LoVo (cell line): ENCODE measurements around the gene TBC1D28.
"Not testable (repeated sequence)": the region's sequence is repeated elsewhere in the genome, so short reads cannot be mapped to it uniquely, and the experiment has no call there.

Experiments
- DNase-seq: peaks from one replicate; pipeline ENCODE4 v3.0.0-alpha.2; 2016; ENCODE audit warnings: low spot score

TBC1D28 gene

DNA sequence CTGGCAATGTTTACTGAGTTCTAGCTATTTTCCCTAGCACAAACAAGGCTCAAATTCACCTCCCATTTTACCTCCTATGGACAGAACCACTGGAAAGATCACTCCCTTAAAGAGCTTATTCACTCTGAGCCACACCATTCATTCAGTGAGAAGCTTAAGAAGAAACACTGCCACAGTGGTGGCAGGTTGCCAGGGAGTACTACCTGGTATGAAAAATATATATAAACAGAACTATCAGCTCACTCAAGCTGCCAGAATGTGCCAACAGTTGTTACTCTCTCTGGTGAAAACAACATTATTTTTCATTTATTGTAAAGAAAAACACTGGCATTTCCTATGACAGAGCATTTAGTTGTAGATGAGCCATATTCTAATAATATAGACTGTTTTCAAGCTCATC lies 31.2 kb downstream of the TBC1D28 start:
- DNase-seq: not testable (repeated sequence)

DNA sequence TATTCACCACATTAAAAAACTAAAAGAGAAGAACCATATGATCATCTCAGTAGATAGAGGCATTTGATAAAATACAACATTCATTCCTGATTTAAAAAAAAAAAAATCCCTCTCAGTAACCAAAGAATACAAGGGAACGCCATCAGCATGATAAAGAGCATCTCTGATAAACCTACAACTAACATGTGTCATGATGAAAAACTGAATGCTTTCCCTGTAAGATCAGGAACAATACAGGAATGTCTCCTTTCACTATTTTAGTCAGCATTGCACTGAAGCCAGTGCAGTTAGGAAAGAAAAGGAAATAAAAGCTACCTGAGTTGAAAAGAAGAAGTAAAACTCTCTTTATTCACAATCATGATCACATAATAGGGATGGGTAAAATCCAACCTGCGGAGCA lies 51.1 kb downstream of the TBC1D28 start:
- not testable (repeated sequence) for DNase-seq
